Stimulated activated CD4-positive, alpha-beta T cell treated with anti-CD3 and anti-CD28 coated beads, Interleukin-4, amount 100 ng/mL, for 4 hours (primary cell): ENCODE data around the gene LZTR1.
"Not testable (repeated sequence)": the region's sequence is repeated elsewhere in the genome, so short reads cannot be mapped to it uniquely, and the experiment has no call there.

Experiments
- DNase-seq, 2 experiments: peaks; one replicate each; pipeline ENCODE4 v3.0.0-alpha.2; 2020

LZTR1 gene

GRCh38 chr22:21020802-21021429 lies 38.8 kb downstream of the LZTR1 start:
- no peak for DNase-seq

- DNase-seq: no peak
Measured at GRCh38 chr22:21022507-21022906, 40.4 kb downstream of the LZTR1 start.

GRCh38 chr22:21022955-21023614 lies 41.0 kb downstream of the LZTR1 start:
- no peak for DNase-seq

GRCh38 chr22:21025266-21025665 lies 43.2 kb downstream of the LZTR1 start:
- no peak for DNase-seq

GRCh38 chr22:21025763-21026755 lies 44.0 kb downstream of the LZTR1 start:
- no peak for DNase-seq

GRCh38 chr22:21026783-21027692 lies 44.9 kb downstream of the LZTR1 start:
- DNase-seq: no peak

- no peak for DNase-seq
Measured at GRCh38 chr22:21028277-21029251, 46.5 kb downstream of the LZTR1 start.

GRCh38 chr22:21029486-21030025 lies 47.5 kb downstream of the LZTR1 start:
- no peak for DNase-seq

- DNase-seq: no peak
Measured at GRCh38 chr22:21030032-21030431, 47.9 kb downstream of the LZTR1 start.

- no peak for DNase-seq
Measured at GRCh38 chr22:21030621-21031544, 48.8 kb downstream of the LZTR1 start.

GRCh38 chr22:21031545-21032036 lies 49.5 kb downstream of the LZTR1 start:
- DNase-seq: no peak

GRCh38 chr22:21032037-21032867 lies 50.2 kb downstream of the LZTR1 start, which contains the start of gene SLC7A4:
SLC7A4 (minus strand) TSS chr22:21032561; CDS start chr22:21031812, 749 bp downstream.
- no peak for DNase-seq

GRCh38 chr22:21032868-21033688 lies 51.0 kb downstream of the LZTR1 start:
- DNase-seq: no peak

GRCh38 chr22:21033895-21034294 lies 51.8 kb downstream of the LZTR1 start:
- DNase-seq: no peak

GRCh38 chr22:21034989-21035388 lies 52.9 kb downstream of the LZTR1 start:
- DNase-seq: no peak

GRCh38 chr22:21038405-21038804 lies 56.3 kb downstream of the LZTR1 start:
- no peak for DNase-seq

- not testable (repeated sequence) for DNase-seq
Measured at GRCh38 chr22:21039158-21039557, 57.1 kb downstream of the LZTR1 start.

GRCh38 chr22:21041937-21042336 lies 59.8 kb downstream of the LZTR1 start:
- DNase-seq: no peak
